Smooth muscle cell (in vitro differentiated cells): ENCODE results near the gene IFIT1. TPM values are rescaled to one million over a fixed set of nuclear protein-coding genes. Genes with fewer than 3 reads are reported as not detected.

ENCODE experiments used
- DNase-seq: peaks from one replicate; lab custom pipeline; 2025; ENCODE audit not compliant: unreplicated experiment; lab: John Stamatoyannopoulos, UW
- H2AFZ ChIP-seq: fragments of 200-600 bp; sonication (generic); 2 replicates; pipeline ENCODE4 v1.6.0; 2016; ENCODE audit warnings: antibody characterized with exemption, low read depth, mild to moderate bottlenecking
- H3F3A ChIP-seq: fragments of 200-600 bp; sonication (generic); 2 replicates; pipeline ENCODE4 v1.6.0; 2017; ENCODE audit warnings: antibody characterized with exemption, low read depth
- H3K27ac ChIP-seq: fragments of 200-600 bp; sonication (generic); 2 replicates; pipeline ENCODE4 v1.5.1; 2016; ENCODE audit warnings: low read depth, mild to moderate bottlenecking
- H3K27me3 ChIP-seq: fragments of 200-600 bp; sonication (generic); 2 replicates; pipeline ENCODE4 v1.6.1; 2016; ENCODE audit warnings: low read depth, mild to moderate bottlenecking
- H3K36me3 ChIP-seq: fragments of 200-600 bp; sonication (generic); 2 replicates; pipeline ENCODE4 v1.5.1; 2016; ENCODE audit warnings: low read depth
- H3K4me1 ChIP-seq: fragments of 200-600 bp; sonication (generic); 2 replicates; pipeline ENCODE4 v1.5.1; 2016; ENCODE audit warnings: low read depth
- H3K4me2 ChIP-seq: fragments of 200-600 bp; sonication (generic); 2 replicates; pipeline ENCODE4 v1.6.0; 2016; ENCODE audit warnings: mild to moderate bottlenecking
- H3K4me3 ChIP-seq: fragments of 200-600 bp; sonication (generic); 2 replicates; pipeline ENCODE4 v1.5.1; 2016; ENCODE audit warnings: mild to moderate bottlenecking
- H3K79me2 ChIP-seq: fragments of 200-600 bp; sonication (generic); 2 replicates; pipeline ENCODE4 v1.6.0; 2016; ENCODE audit warnings: low read depth, mild to moderate bottlenecking
- H3K9ac ChIP-seq: fragments of 200-600 bp; sonication (generic); 2 replicates; pipeline ENCODE4 v1.6.0; 2016; ENCODE audit warnings: low read depth
- H3K9me3 ChIP-seq: fragments of 200-600 bp; sonication (generic); replicated peaks from 2 replicates; pipeline ENCODE4 v1.5.1; 2016; ENCODE audit warnings: low read depth
- H4K20me1 ChIP-seq: fragments of 200-600 bp; sonication (generic); 2 replicates; pipeline ENCODE4 v1.6.0; 2016; ENCODE audit warnings: low read depth
- WGBS: methylation state at CpG from one replicate; pipeline ENCODE4 v1.1.7; 2016; ENCODE audit warnings: low lambda C conversion rate; 5-methylcytosine and 5-hydroxymethylcytosine counted together
- polyA plus RNA-seq: library from polyadenylated mRNA; unstranded; fragments of >200 nt; fragmentation: Nextera tagmentation; extraction: Ambion mirVana; gene quantifications from 2 replicates; pipeline ENCODE4 v1.2.1, GENCODE V29; 2016
- total RNA-seq: library from RNA; depleted of rRNA; stranded (reverse); fragments of >200 nt; gene quantifications from 2 replicates; pipeline ENCODE4 v1.2.3, GENCODE V29; 2014
- TF ChIP-seq, protein P1 (sequence below): fragments of 200-600 bp; sonication (generic); IDR thresholded peaks from 2 replicates; pipeline ENCODE4 v1.5.1; 2017; ENCODE audit warnings: borderline replicate concordance, mild to moderate bottlenecking, antibody characterized with exemption; ENCODE audit not compliant: insufficient read depth, poor library complexity, severe bottlenecking

Gene IFIT1
- total and polyA plus RNA-seq, 2 experiments from 2014 or later = 1.2 to 1.8 TPM

GRCh38 chr10:89454561-89455347 is 62.3 kb downstream of the IFIT1 start:
- 47% methylated on average over 1 of the region's 1 CpG for WGBS
- Histone ChIP-seq H3K27me3 (no peaks in the 10 kb centered on the region), H3K4me1 (peaks cover 3% of the 10 kb centered on the region), H3K79me2 (no peaks in the 10 kb centered on the region), H3K36me3 (no peaks in the 10 kb centered on the region), H3F3A (no peaks in the 10 kb centered on the region), H3K9me3 (no peaks in the 10 kb centered on the region), H2AFZ (no peak overlapping the region), H3K27ac (no peak overlapping the region), H4K20me1 (no peaks in the 10 kb centered on the region), H3K4me2 (no peak overlapping the region), H3K4me3 (no peak overlapping the region), H3K9ac (no peak overlapping the region)
- TF ChIP-seq, protein P1, sequence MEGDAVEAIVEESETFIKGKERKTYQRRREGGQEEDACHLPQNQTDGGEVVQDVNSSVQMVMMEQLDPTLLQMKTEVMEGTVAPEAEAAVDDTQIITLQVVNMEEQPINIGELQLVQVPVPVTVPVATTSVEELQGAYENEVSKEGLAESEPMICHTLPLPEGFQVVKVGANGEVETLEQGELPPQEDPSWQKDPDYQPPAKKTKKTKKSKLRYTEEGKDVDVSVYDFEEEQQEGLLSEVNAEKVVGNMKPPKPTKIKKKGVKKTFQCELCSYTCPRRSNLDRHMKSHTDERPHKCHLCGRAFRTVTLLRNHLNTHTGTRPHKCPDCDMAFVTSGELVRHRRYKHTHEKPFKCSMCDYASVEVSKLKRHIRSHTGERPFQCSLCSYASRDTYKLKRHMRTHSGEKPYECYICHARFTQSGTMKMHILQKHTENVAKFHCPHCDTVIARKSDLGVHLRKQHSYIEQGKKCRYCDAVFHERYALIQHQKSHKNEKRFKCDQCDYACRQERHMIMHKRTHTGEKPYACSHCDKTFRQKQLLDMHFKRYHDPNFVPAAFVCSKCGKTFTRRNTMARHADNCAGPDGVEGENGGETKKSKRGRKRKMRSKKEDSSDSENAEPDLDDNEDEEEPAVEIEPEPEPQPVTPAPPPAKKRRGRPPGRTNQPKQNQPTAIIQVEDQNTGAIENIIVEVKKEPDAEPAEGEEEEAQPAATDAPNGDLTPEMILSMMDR = no peak
- no peak for DNase-seq

Other genes starting within 250 kb of the IFIT1 start
- not detected in 2 replicates for gene CH25H, start 185.3 kb upstream of the IFIT1 start, total RNA-seq
- gene CH25H, start 185.3 kb upstream of the IFIT1 start, polyA plus RNA-seq = 0.38 TPM in 1 of 2 replicates, not detected in the other
- 27.1 and 33.0 TPM in 2 replicates for gene LIPA, start 140.8 kb upstream of the IFIT1 start, total RNA-seq
- gene LIPA, start 140.8 kb upstream of the IFIT1 start, polyA plus RNA-seq = 22.9 and 34.4 TPM in 2 replicates
- gene IFIT2, start 90.6 kb upstream of the IFIT1 start, total RNA-seq = 0.27 and 1.2 TPM in 2 replicates
- 0.72 and 1.5 TPM in 2 replicates for gene IFIT2, start 90.6 kb upstream of the IFIT1 start, polyA plus RNA-seq
- 1.2 and 2.1 TPM in 2 replicates for gene IFIT3, start 64.6 kb upstream of the IFIT1 start, total RNA-seq
- 1.7 and 4.6 TPM in 2 replicates for gene IFIT3, start 64.6 kb upstream of the IFIT1 start, polyA plus RNA-seq
- not detected in 2 replicates for gene IFIT1B, start 14.6 kb upstream of the IFIT1 start, total RNA-seq
- gene IFIT1B, start 14.6 kb upstream of the IFIT1 start, polyA plus RNA-seq = not detected in 2 replicates
- gene IFIT5, start 21.9 kb downstream of the IFIT1 start, total RNA-seq = 5.7 and 7.7 TPM in 2 replicates
- gene IFIT5, start 21.9 kb downstream of the IFIT1 start, polyA plus RNA-seq = 2.2 and 4.9 TPM in 2 replicates
- not detected in 2 replicates for gene SLC16A12, start 143.0 kb downstream of the IFIT1 start, total RNA-seq
- not detected in 2 replicates for gene SLC16A12, start 143.0 kb downstream of the IFIT1 start, polyA plus RNA-seq